Measurements from ENCODE around the gene GRIFIN. TPM values are rescaled to one million over a fixed set of nuclear protein-coding genes. Genes with fewer than 3 reads are reported as not detected.

GRIFIN gene
- total and polyA plus RNA-seq, 3 donors from 2014 or later, result not detected

- WGBS, 2 donors, result 92 to 93% methylated on average over 3 of the region's 3 CpGs
- Histone ChIP-seq H3K9me3 (no peaks in the 10 kb centered on the region), H3K27me3 (no peaks in the 10 kb centered on the region), H3K4me1 (no peaks in the 10 kb centered on the region), H3K4me3 (no peak overlapping the region), H3K27ac (no peak overlapping the region), H3K36me3 (ENCODE audit: low read depth, missing control alignments) (no peaks in the 10 kb centered on the region)
- intact Hi-C loops (cut with DNase I; ENCODE audit: low total_unique reads), result no loop called here
- DNase-seq, result no peak
- TF ChIP-seq, protein P1, sequence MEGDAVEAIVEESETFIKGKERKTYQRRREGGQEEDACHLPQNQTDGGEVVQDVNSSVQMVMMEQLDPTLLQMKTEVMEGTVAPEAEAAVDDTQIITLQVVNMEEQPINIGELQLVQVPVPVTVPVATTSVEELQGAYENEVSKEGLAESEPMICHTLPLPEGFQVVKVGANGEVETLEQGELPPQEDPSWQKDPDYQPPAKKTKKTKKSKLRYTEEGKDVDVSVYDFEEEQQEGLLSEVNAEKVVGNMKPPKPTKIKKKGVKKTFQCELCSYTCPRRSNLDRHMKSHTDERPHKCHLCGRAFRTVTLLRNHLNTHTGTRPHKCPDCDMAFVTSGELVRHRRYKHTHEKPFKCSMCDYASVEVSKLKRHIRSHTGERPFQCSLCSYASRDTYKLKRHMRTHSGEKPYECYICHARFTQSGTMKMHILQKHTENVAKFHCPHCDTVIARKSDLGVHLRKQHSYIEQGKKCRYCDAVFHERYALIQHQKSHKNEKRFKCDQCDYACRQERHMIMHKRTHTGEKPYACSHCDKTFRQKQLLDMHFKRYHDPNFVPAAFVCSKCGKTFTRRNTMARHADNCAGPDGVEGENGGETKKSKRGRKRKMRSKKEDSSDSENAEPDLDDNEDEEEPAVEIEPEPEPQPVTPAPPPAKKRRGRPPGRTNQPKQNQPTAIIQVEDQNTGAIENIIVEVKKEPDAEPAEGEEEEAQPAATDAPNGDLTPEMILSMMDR (IDR thresholded peaks at IDR 0.05), result no peak
- no peak for TF ChIP-seq POLR2A (IDR thresholded peaks at IDR 0.05)
Observed at GRCh38 chr7:2431260-2431867, 44.8 kb downstream of the GRIFIN start.

DNA sequence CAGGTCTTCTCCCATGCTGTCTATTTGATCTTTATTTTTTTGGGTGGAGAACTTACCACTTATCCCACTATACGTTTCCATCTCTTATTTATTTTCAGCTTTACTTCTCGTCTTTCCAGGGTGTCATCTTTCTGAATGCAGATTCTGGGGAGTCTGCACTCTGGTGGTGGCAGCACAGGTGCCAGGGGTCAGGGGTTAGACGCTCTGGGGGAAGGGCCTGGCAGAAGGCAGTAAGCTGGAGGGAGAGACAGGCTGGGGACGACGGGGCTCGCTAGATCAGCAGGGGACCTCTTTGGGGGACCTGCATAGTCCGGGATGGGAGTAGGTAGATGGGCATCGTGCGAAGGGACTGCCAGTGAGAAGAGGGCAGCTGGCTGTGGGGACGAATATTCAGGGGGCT is 50.4 kb downstream of the GRIFIN start:
- Histone ChIP-seq H3K36me3 (ENCODE audit: low read depth, missing control alignments) (no peaks in the 10 kb centered on the region), H3K27me3 (no peaks in the 10 kb centered on the region), H3K9me3 (no peaks in the 10 kb centered on the region), H3K4me3 (no peak overlapping the region), H3K27ac (no peak overlapping the region), H3K4me1 (no peaks in the 10 kb centered on the region)
- DNase-seq, result no peak
- 88% methylated on average over 10 of the region's 10 CpGs for WGBS, 2 donors
- TF ChIP-seq, protein P1 (IDR thresholded peaks at IDR 0.05), result no peak
- no peak for TF ChIP-seq POLR2A (IDR thresholded peaks at IDR 0.05)
- intact Hi-C loops (cut with DNase I; ENCODE audit: low total_unique reads), result no loop called here

Other genes starting within 250 kb of the GRIFIN start
- 100 to 1,000 TPM in 1 of 2 donors, 10 to 100 TPM in 1; 94.6 to 149 TPM for gene MAD1L1, start 243.5 kb downstream of the GRIFIN start, total RNA-seq
- gene MAD1L1, start 243.5 kb downstream of the GRIFIN start, polyA plus RNA-seq (ENCODE audit: insufficient read depth, low read depth, low replicate concordance), result 63.1 TPM
- 10 to 100 TPM; 18.1 to 20.5 TPM for gene MRM2, start 234.2 kb downstream of the GRIFIN start, total RNA-seq
- 31.2 TPM for gene MRM2, start 234.2 kb downstream of the GRIFIN start, polyA plus RNA-seq (ENCODE audit: insufficient read depth, low read depth, low replicate concordance)
- 10 to 100 TPM; 27.5 to 39.4 TPM for gene NUDT1, start 234.2 kb downstream of the GRIFIN start, total RNA-seq
- gene NUDT1, start 234.2 kb downstream of the GRIFIN start, polyA plus RNA-seq (ENCODE audit: insufficient read depth, low read depth, low replicate concordance), result 68.0 TPM
- 10 to 100 TPM; 50.9 to 66.8 TPM for gene SNX8, start 162.0 kb downstream of the GRIFIN start, total RNA-seq
- 90.8 TPM for gene SNX8, start 162.0 kb downstream of the GRIFIN start, polyA plus RNA-seq (ENCODE audit: insufficient read depth, low read depth, low replicate concordance)
- 100 to 1,000 TPM; 237 to 263 TPM for gene EIF3B, start 121.6 kb downstream of the GRIFIN start, total RNA-seq
- gene EIF3B, start 121.6 kb downstream of the GRIFIN start, polyA plus RNA-seq (ENCODE audit: insufficient read depth, low read depth, low replicate concordance), result 165 TPM
- gene CHST12, start 72.8 kb downstream of the GRIFIN start, total RNA-seq, result 10 to 100 TPM; 42.0 to 42.1 TPM
- 15.3 TPM for gene CHST12, start 72.8 kb downstream of the GRIFIN start, polyA plus RNA-seq (ENCODE audit: insufficient read depth, low read depth, low replicate concordance)
- 10 to 100 TPM; 18.3 to 34.1 TPM for gene LFNG, start 43.4 kb upstream of the GRIFIN start, total RNA-seq
- gene LFNG, start 43.4 kb upstream of the GRIFIN start, polyA plus RNA-seq (ENCODE audit: insufficient read depth, low read depth, low replicate concordance), result 10.1 TPM
- gene BRAT1, start 79.1 kb upstream of the GRIFIN start, total RNA-seq, result 100 to 1,000 TPM; 104 to 108 TPM
- gene BRAT1, start 79.1 kb upstream of the GRIFIN start, polyA plus RNA-seq (ENCODE audit: insufficient read depth, low read depth, low replicate concordance), result 45.3 TPM
- gene IQCE, start 82.6 kb upstream of the GRIFIN start, total RNA-seq, result 100 to 1,000 TPM in 1 of 2 donors, 10 to 100 TPM in 1; 57.9 to 139 TPM
- 86.4 TPM for gene IQCE, start 82.6 kb upstream of the GRIFIN start, polyA plus RNA-seq (ENCODE audit: insufficient read depth, low read depth, low replicate concordance)
- gene TTYH3, start 155.6 kb upstream of the GRIFIN start, total RNA-seq, result 10 to 100 TPM; 59.5 to 69.9 TPM
- gene TTYH3, start 155.6 kb upstream of the GRIFIN start, polyA plus RNA-seq (ENCODE audit: insufficient read depth, low read depth, low replicate concordance), result 35.6 TPM
- gene AMZ1, start 211.8 kb upstream of the GRIFIN start, total RNA-seq, result 1 to 10 TPM; 1.1 to 2.7 TPM
- 3.2 TPM for gene AMZ1, start 211.8 kb upstream of the GRIFIN start, polyA plus RNA-seq (ENCODE audit: insufficient read depth, low read depth, low replicate concordance)

Data from testis (tissue), 3 donors.